Ishikawa (cell line): ENCODE measurements around the gene ZDHHC7.

Source experiments
- CEBPB ChIP-seq: IDR thresholded peaks from 2 replicates; pipeline ENCODE4 v1.6.1; 2012
- CREB1 ChIP-seq: IDR thresholded peaks from 2 replicates; pipeline ENCODE4 v1.6.1; 2012; ENCODE audit warnings: low read depth
- EGR1 ChIP-seq: IDR thresholded peaks from 2 replicates; pipeline ENCODE4 v1.6.1; 2012
- EP300 ChIP-seq: IDR thresholded peaks from 2 replicates; pipeline ENCODE4 v1.6.1; 2012; ENCODE audit warnings: borderline replicate concordance
- FOXM1 ChIP-seq: IDR thresholded peaks from 2 replicates; pipeline ENCODE4 v1.6.1; 2012; ENCODE audit warnings: low read depth, borderline replicate concordance
- MAX ChIP-seq: IDR thresholded peaks from 2 replicates; pipeline ENCODE4 v1.6.1; 2012
- NFIC ChIP-seq: IDR thresholded peaks from 2 replicates; pipeline ENCODE4 v1.6.1; 2012
- RAD21 ChIP-seq: IDR thresholded peaks from 2 replicates; pipeline ENCODE4 v1.6.1; 2012; ENCODE audit warnings: low read depth
- REST ChIP-seq: IDR thresholded peaks from 2 replicates; pipeline ENCODE4 v1.6.1; 2012; ENCODE audit warnings: low read depth, mild to moderate bottlenecking
- TAF1 ChIP-seq: IDR thresholded peaks from 2 replicates; pipeline ENCODE4 v1.6.1; 2012; ENCODE audit warnings: low read depth, mild to moderate bottlenecking
- TCF12 ChIP-seq: IDR thresholded peaks from 2 replicates; pipeline ENCODE4 v1.6.1; 2012; ENCODE audit warnings: low read depth
- TEAD4 ChIP-seq: IDR thresholded peaks from 2 replicates; pipeline ENCODE4 v1.6.1; 2012
- USF1 ChIP-seq: IDR thresholded peaks from 2 replicates; pipeline ENCODE4 v1.6.1; 2012
- YY1 ChIP-seq: IDR thresholded peaks from 2 replicates; pipeline ENCODE4 v1.6.1; 2012; ENCODE audit warnings: low read depth
- ZBTB7A ChIP-seq: IDR thresholded peaks from 2 replicates; pipeline ENCODE4 v1.6.1; 2012; ENCODE audit warnings: low read depth

The ZDHHC7 gene

GRCh38 chr16:84929421-84930297 is 81.7 kb downstream of the ZDHHC7 start:
- TF ChIP-seq YY1 = no peak
- TF ChIP-seq USF1 = peak; percentile 31; the same call in 1 of the 2 replicates

GRCh38 chr16:84928679-84929420 is 82.5 kb downstream of the ZDHHC7 start:
- TF ChIP-seq CEBPB (no peak), RAD21 (no peak), TCF12 (no peak), EGR1 (no peak)

GRCh38 chr16:84927621-84928591 is 83.4 kb downstream of the ZDHHC7 start:
- TF ChIP-seq ZBTB7A (no peak), NFIC (no peak), TEAD4 (no peak), CEBPB (no peak), RAD21 (no peak), TCF12 (no peak), CREB1 (no peak), REST (no peak), MAX (no peak), TAF1 (no peak), EP300 (no peak), EGR1 (no peak)

GRCh38 chr16:84926462-84926861 is 84.9 kb downstream of the ZDHHC7 start:
- TF ChIP-seq NFIC (no peak), TAF1 (no peak), CREB1 (no peak), YY1 (no peak), TCF12 (no peak), EP300 (no peak), FOXM1 (no peak)

GRCh38 chr16:84925773-84926372 is 85.5 kb downstream of the ZDHHC7 start:
- no peak for TF ChIP-seq ZBTB7A
- 0 out of 2 replicates have a peak, but pooled peaks have one; percentile 1 for TF ChIP-seq NFIC
- no peak for TF ChIP-seq USF1

GRCh38 chr16:84925092-84925772 is 86.1 kb downstream of the ZDHHC7 start:
- TF ChIP-seq TAF1 = no peak
- no peak for TF ChIP-seq TCF12
- no peak for TF ChIP-seq USF1
- TF ChIP-seq CREB1 = no peak
- peak; percentile 7; the same call in 1 of the 2 replicates for TF ChIP-seq NFIC
- no peak for TF ChIP-seq REST
- no peak for TF ChIP-seq EGR1
- TF ChIP-seq TEAD4 = no peak
- TF ChIP-seq YY1 = no peak
- peak; percentile 87; the same call in 1 of the 2 replicates for TF ChIP-seq ZBTB7A
- no peak for TF ChIP-seq CEBPB
- no peak for TF ChIP-seq FOXM1
- TF ChIP-seq RAD21 = peak; percentile 86
- no peak for TF ChIP-seq MAX
- no peak for TF ChIP-seq EP300
